ENCODE results near the gene IFT88.

DNA sequence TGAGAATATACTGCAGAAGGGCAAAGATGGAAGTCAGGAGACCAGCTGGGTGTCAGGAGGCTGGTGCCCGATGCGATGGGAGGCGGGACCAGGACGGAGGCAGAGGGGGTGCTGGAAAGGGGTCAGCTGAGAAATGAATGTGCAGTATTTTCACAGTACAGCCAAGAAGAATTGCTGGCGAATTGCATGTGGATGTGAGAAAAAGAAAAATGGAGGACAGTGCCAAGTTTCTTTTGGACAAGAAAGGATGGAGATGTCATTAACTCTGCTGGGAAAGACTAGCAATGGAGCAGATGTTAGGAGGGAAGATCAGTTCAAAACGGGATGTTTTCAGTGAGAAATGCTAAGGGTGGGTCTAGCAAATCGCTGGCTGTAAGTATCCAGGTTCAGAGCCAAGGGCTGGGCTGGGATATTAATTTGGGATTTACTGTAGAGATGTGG, 48.3 kb upstream of the IFT88 start:
- TF ChIP-seq POLR2AphosphoS5 (IDR thresholded peaks at IDR 0.05) (no peak), CTCF (IDR thresholded peaks at IDR 0.05) (no peak)
